G401.6 (cell line): ENCODE results near the gene LRRC3B.

ENCODE experiments used
- FAIRE-seq: peaks from 2 replicates; lab custom pipeline; 2012; peaks lifted over from hg19 to GRCh38; lab: Jason Lieb, UNC

Gene LRRC3B

GRCh38 chr3:26630669-26631389 is 8.3 kb downstream of the LRRC3B start:
- no peak for FAIRE-seq

- FAIRE-seq: no peak
Observed at GRCh38 chr3:26631390-26631738, 8.8 kb downstream of the LRRC3B start.

- FAIRE-seq: no peak
Observed at GRCh38 chr3:26634601-26635000, 12.0 kb downstream of the LRRC3B start.

- no peak for FAIRE-seq
Observed at GRCh38 chr3:26636096-26636727, 13.6 kb downstream of the LRRC3B start.

GRCh38 chr3:26637698-26638097 is 15.1 kb downstream of the LRRC3B start:
- FAIRE-seq: no peak

- no peak for FAIRE-seq
Observed at GRCh38 chr3:26638113-26638512, 15.5 kb downstream of the LRRC3B start.

- peak; percentile 72 for FAIRE-seq
Observed at GRCh38 chr3:26639339-26639738, 16.8 kb downstream of the LRRC3B start.

- no peak for FAIRE-seq
Observed at GRCh38 chr3:26647078-26647477, 24.5 kb downstream of the LRRC3B start.

GRCh38 chr3:26648461-26648860 is 25.9 kb downstream of the LRRC3B start:
- no peak for FAIRE-seq

- FAIRE-seq: no peak
Observed at GRCh38 chr3:26652164-26652563, 29.6 kb downstream of the LRRC3B start.

GRCh38 chr3:26653811-26654425 is 31.3 kb downstream of the LRRC3B start:
- FAIRE-seq: no peak

- FAIRE-seq: no peak
Observed at GRCh38 chr3:26655231-26655630, 32.7 kb downstream of the LRRC3B start.

GRCh38 chr3:26657348-26657976 is 34.9 kb downstream of the LRRC3B start:
- no peak for FAIRE-seq

- no peak for FAIRE-seq
Observed at GRCh38 chr3:26668171-26668570, 45.6 kb downstream of the LRRC3B start.

- FAIRE-seq: no peak
Observed at GRCh38 chr3:26668696-26669095, 46.1 kb downstream of the LRRC3B start.

- no peak for FAIRE-seq
Observed at GRCh38 chr3:26675336-26675735, 52.8 kb downstream of the LRRC3B start.

GRCh38 chr3:26681632-26682031 is 59.1 kb downstream of the LRRC3B start:
- FAIRE-seq: no peak

- FAIRE-seq: no peak
Observed at GRCh38 chr3:26682406-26682805, 59.8 kb downstream of the LRRC3B start.

- FAIRE-seq: no peak
Observed at GRCh38 chr3:26683902-26684301, 61.3 kb downstream of the LRRC3B start.

GRCh38 chr3:26687466-26687865 is 64.9 kb downstream of the LRRC3B start:
- no peak for FAIRE-seq

GRCh38 chr3:26699553-26699952 is 77.0 kb downstream of the LRRC3B start:
- FAIRE-seq: no peak

- no peak for FAIRE-seq
Observed at GRCh38 chr3:26703519-26703918, 80.9 kb downstream of the LRRC3B start.

- no peak for FAIRE-seq
Observed at GRCh38 chr3:26704736-26705135, 82.2 kb downstream of the LRRC3B start.
